Transverse colon (tissue), 4 donors: ENCODE measurements around the gene RTN4. TPM values are rescaled to one million over a fixed set of nuclear protein-coding genes. Genes with fewer than 3 reads are reported as not detected.

Source experiments
- DNase-seq: peaks from one replicate; pipeline ENCODE4 v3.0.0-alpha.2; 2019
- H3K27ac ChIP-seq, 4 donors: fragments of 200-600 bp; sonication (generic); 2 replicates each; pipeline ENCODE4 v1.5.1; 2016 to 2018; ENCODE audit warnings: inconsistent platforms in 4 of 4
- H3K27me3 ChIP-seq: fragments of 200-600 bp; sonication (generic); 2 replicates; pipeline ENCODE4 v1.5.1; 2017; ENCODE audit warnings: inconsistent platforms
- H3K36me3 ChIP-seq, 4 donors: fragments of 200-600 bp; sonication (generic); 2 replicates each; pipeline ENCODE4 v1.5.1; 2017 to 2019; ENCODE audit warnings: inconsistent platforms in 4 of 4
- H3K4me1 ChIP-seq, 4 donors: fragments of 200-600 bp; sonication (generic); 2 replicates each; pipeline ENCODE4 v1.5.1; 2017 to 2020; ENCODE audit warnings: inconsistent platforms in 4 of 4
- H3K4me3 ChIP-seq, 4 donors: fragments of 200-600 bp; sonication (generic); 1 replicate in 1 of 4; 2 replicates in 3 of 4; pipeline versions ENCODE4 v1.5.1 to v1.6.1; 2017 to 2019; ENCODE audit warnings: inconsistent platforms in 4 of 4
- H3K9me3 ChIP-seq, 2 donors: fragments of 200-600 bp; sonication (generic); 2 replicates each; pipeline ENCODE4 v1.5.1; 2017 to 2019; ENCODE audit warnings: inconsistent platforms in 2 of 2
- EP300 ChIP-seq: sonication (generic); formaldehyde crosslinking; IDR thresholded peaks from one replicate; pipeline ENCODE4 v1.6.1; 2017; ENCODE audit warnings: antibody characterized with exemption, low read depth
- POLR2A ChIP-seq: fragments of 450-650 bp; IDR thresholded peaks from one replicate; pipeline ENCODE4 v1.6.1; 2016; ENCODE audit warnings: antibody characterized with exemption, mild to moderate bottlenecking, moderate library complexity
- POLR2AphosphoS5 ChIP-seq, 3 donors: sonication (generic); formaldehyde crosslinking; IDR thresholded peaks; one replicate each; pipeline ENCODE4 v1.6.1; 2016; ENCODE audit warnings: antibody characterized with exemption in 3 of 3
- WGBS, 2 donors: methylation state at CpG; one replicate each; pipeline ENCODE4 v1.1.5; 2018; ENCODE audit warnings: low coverage in 1 of 2; 5-methylcytosine and 5-hydroxymethylcytosine counted together
- in situ Hi-C, 4 donors: fragments of 200-750 bp; cut with MboI; loops; one replicate each; pipeline versions ENCODE4 v1.15.0 to v1.15.1; 2017; ENCODE audit warnings: low sequenced_read_pairs in 3 of 4, low pct_ligation_motif_present in 1 of 4, low pct_unique_long_range_greater_than_20kb in 1 of 4
- intact Hi-C: fragments of 100-400 bp; cut with DNase I; formaldehyde crosslinking; loops from one replicate; pipeline ENCODE4 v1.15.1; 2023; ENCODE audit warnings: low total_unique reads
- total RNA-seq, 4 donors: library from RNA; depleted of rRNA; stranded (reverse); fragments of >200 nt; gene quantifications; one replicate each; pipeline ENCODE4 v1.1.0, GENCODE V29; 2016
- TF ChIP-seq, protein P1 (sequence below), 5 experiments: fragments of 200-600 bp in 3 of 5; fragments of 450-650 bp in 2 of 5; sonication (generic) in 3 of 5; IDR thresholded peaks; 1 replicate in 2 of 5; 2 replicates in 3 of 5; pipeline ENCODE4 v1.5.1; 2016 to 2017; ENCODE audit warnings: antibody characterized with exemption in 5 of 5, inconsistent platforms in 3 of 5, mild to moderate bottlenecking in 2 of 5, moderate library complexity in 1 of 5

Gene RTN4
- total RNA-seq, 4 donors from 2014 or later, result 82.2 to 212 (median 183) TPM

DNA sequence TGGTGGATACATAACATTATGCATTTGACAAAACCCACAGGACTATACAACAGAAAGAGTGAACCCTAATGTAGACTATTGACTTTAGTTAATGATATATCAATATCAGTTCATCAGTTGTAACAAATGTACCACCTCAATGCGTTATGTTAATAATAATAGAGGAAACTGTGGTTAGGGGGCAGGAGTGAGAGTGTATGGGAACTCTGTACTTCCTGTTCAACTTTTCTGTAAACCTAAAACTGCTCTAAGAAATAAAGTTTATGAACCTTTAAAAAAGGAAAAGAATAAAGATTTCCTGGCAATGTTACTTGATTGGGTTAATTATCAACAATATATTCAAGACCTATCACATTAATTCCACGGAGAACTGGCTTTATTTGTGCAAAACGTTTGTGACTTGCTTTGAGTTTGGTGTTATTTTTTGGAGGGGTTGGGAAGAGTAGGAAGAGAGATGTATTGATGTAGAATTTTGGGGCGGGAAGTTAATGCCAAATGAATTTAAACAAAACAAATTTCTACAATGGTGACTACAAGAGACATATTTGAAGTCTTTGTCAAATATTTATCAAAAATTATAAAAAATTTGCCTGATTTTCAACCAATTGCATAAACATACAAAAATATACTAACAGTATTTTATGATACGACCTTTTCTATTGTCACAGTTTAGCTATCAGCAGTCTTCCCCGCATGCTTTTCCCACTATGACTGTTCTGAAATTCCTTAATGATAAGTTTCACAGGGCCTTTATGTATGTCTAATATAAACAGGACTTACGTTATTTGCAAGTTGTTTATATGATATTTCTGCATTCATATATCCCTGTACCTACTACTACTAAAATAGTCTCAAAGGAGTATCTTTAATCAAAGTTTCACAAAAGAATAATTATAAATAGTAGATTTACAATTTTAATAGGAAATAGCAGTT lies 2.1 kb upstream of the RTN4 start:
- TF ChIP-seq EP300, result no peak
- no peak for TF ChIP-seq POLR2A
- no peak for TF ChIP-seq POLR2AphosphoS5 (IDR thresholded peaks at IDR 0.05)
- TF ChIP-seq, protein P1, sequence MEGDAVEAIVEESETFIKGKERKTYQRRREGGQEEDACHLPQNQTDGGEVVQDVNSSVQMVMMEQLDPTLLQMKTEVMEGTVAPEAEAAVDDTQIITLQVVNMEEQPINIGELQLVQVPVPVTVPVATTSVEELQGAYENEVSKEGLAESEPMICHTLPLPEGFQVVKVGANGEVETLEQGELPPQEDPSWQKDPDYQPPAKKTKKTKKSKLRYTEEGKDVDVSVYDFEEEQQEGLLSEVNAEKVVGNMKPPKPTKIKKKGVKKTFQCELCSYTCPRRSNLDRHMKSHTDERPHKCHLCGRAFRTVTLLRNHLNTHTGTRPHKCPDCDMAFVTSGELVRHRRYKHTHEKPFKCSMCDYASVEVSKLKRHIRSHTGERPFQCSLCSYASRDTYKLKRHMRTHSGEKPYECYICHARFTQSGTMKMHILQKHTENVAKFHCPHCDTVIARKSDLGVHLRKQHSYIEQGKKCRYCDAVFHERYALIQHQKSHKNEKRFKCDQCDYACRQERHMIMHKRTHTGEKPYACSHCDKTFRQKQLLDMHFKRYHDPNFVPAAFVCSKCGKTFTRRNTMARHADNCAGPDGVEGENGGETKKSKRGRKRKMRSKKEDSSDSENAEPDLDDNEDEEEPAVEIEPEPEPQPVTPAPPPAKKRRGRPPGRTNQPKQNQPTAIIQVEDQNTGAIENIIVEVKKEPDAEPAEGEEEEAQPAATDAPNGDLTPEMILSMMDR (IDR thresholded peaks at IDR 0.05), result no peak
- no peak overlapping the region for H3K4me3 ChIP-seq
- intact Hi-C loops (no loop called here), in situ Hi-C loops (no loop called here)
- no peaks in the 10 kb centered on the region for H3K36me3 ChIP-seq
- H3K27me3 ChIP-seq, result no peaks in the 10 kb centered on the region
- no peaks in the 10 kb centered on the region for H3K9me3 ChIP-seq
- no peak for DNase-seq
- peak overlapping the region; percentile 97 to 100 (median 98) for H3K27ac ChIP-seq
- H3K4me1 ChIP-seq, result peaks cover 12 to 26% (median 15%) of the 10 kb centered on the region in 4 donors
- WGBS, 2 donors, result 60 to 67% methylated on average over 7 of the region's 7 CpGs

DNA sequence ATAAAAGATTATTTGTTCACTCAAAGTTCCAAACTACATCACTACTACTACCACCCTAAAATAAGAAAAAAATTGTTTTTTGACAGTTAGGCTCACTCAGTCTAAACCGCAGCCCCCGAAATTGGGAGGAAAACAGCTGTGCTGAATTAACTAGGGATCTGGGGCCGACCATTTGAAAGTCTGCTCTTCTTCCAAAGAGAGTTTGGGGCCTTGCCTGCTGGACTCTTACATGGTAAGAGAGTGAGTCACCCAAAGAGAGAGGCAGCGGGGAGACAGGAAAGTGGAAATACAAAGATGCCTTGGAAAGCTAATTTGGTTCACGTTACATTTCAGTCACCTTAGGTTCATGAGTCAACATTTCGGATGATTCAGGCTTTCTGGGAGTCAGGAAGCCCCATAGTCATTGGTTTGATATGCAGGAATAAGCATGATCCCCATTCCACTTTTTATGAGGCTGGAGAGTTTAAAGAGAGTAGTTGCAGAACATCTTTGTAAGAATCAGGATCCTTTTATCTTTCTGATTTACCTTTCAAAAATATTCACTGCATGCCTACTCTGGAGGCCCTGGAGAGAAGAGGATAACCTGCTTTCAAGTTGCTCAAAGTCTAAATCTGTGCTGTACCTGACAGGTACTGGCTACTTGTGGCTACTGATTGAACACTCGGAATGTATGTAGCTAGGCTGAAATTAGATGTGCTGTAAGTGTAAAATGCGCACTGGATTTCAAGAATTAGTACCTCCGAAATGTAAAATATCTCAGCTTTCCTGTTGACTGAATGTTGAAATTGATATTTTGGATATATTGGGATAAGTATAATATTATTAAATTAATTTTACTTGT lies 995 bp upstream of the RTN4 start:
- no peaks in the 10 kb centered on the region for H3K27me3 ChIP-seq
- H3K4me3 ChIP-seq, result peak overlapping the region; percentile 55 to 96 (median 94)
- DNase-seq, result peak; percentile 55
- peak overlapping the region; percentile 97 to 100 (median 98) for H3K27ac ChIP-seq
- no peaks in the 10 kb centered on the region for H3K36me3 ChIP-seq
- intact Hi-C loops (no loop called here), in situ Hi-C loops (no loop called here)
- H3K9me3 ChIP-seq, result no peaks in the 10 kb centered on the region
- WGBS, 2 donors, result 26 to 56% methylated on average over 4 to 9 of the region's 9 CpGs
- peaks cover 15 to 37% (median 26%) of the 10 kb centered on the region in 4 donors for H3K4me1 ChIP-seq
- TF ChIP-seq, protein P1 (IDR thresholded peaks at IDR 0.05), result no peak
- TF ChIP-seq POLR2AphosphoS5 (IDR thresholded peaks at IDR 0.05), result peak; percentile 37 to 67 (median 59)
- TF ChIP-seq EP300, result no peak
- TF ChIP-seq POLR2A, result no peak

DNA sequence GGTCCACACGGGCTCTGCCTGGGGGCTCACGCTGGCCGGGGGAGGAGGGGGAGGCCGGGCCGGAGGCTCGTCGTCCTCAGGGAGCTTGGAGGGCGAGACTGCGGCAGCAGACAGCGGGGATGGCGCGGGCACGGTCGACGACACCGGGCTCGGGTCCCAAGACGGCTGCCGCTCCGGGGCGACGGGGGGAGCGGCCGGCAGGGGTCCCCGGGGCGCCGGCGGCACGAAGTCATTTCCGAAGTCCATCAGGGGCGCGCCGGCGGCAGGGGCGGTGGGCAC lies 491 bp downstream of the RTN4 start:
- no peaks in the 10 kb centered on the region for H3K36me3 ChIP-seq
- no peak for DNase-seq
- TF ChIP-seq EP300 (no peak), POLR2AphosphoS5 (IDR thresholded peaks at IDR 0.05) (no peak), POLR2A (no peak)
- TF ChIP-seq, protein P1 (IDR thresholded peaks at IDR 0.05), result no peak
- intact Hi-C loops, result loop anchor here (5.0 kb wide), 1 partner anchor 118 kb away; no protein-coding TSS in a partner anchor
- no peaks in the 10 kb centered on the region for H3K9me3 ChIP-seq
- peaks cover 15 to 51% (median 38%) of the 10 kb centered on the region in 4 donors for H3K4me1 ChIP-seq
- 0% methylated on average over 20 of the region's 35 CpGs; no CpG with 5 or more reads in 1 of the 2 donors for WGBS, 2 donors
- H3K27ac ChIP-seq, result peak overlapping the region; percentile 97 to 100 (median 98)
- in situ Hi-C loops, result loop anchor here in 3 of 4 donors (10.0 to 25.0 kb wide), 2 partner anchors 113 to 115 kb away; no protein-coding TSS in a partner anchor
- no peaks in the 10 kb centered on the region for H3K27me3 ChIP-seq
- peak overlapping the region; percentile 93 to 96 (median 96) for H3K4me3 ChIP-seq
